PC-3 (cell line): ENCODE measurements around the gene MRPL49. TPM values are rescaled to one million over a fixed set of nuclear protein-coding genes. Genes with fewer than 3 reads are reported as not detected.
A peak's percentile ranks its signal among the peaks of the same experiment; 100 is the strongest.

Source experiments
- ATAC-seq: fragments of 200-7000 bp; cut with Tn5 transposase; 2 replicates; pipeline ENCODE4 v1.9.1; 2020; ENCODE audit warnings: mild to moderate bottlenecking, moderate library complexity
- BruUV-seq: library from RNA; stranded (reverse); fragments of 400-500 nt; replicated peaks from 2 replicates; lab custom pipeline; 2021; lab: Mats Ljungman, UMichigan
- CTCF ChIA-PET: fragments of 300-600 bp; sonication (Branson Sonifier 250); formaldehyde crosslinking; loops from one replicate; lab custom pipeline; 2022; ENCODE audit warnings: antibody characterized with exemption; lab: Charles Lee
- POLR2A ChIA-PET: fragments of 300-600 bp; sonication (Branson Sonifier 250); formaldehyde crosslinking; loops from one replicate; lab custom pipeline; 2022; ENCODE audit warnings: antibody characterized with exemption; ENCODE audit not compliant: unreplicated experiment; lab: Charles Lee
- DNase-seq: peaks from one replicate; pipeline ENCODE4 v3.0.0-alpha.2; 2015
- H2AFZ ChIP-seq: fragments of 300-600 bp; sonication (generic); 2 replicates; pipeline ENCODE4 v1.6.0; 2016; ENCODE audit warnings: antibody characterized with exemption, low read length
- H3F3A ChIP-seq: fragments of 300-600 bp; sonication (generic); one replicate; pipeline ENCODE4 v1.6.0; 2017; ENCODE audit warnings: antibody characterized with exemption, low read length, control low read depth, mild to moderate bottlenecking; ENCODE audit not compliant: unreplicated experiment
- H3K27ac ChIP-seq: fragments of 300-600 bp; sonication (generic); 2 replicates; pipeline ENCODE4 v1.5.1; 2016; ENCODE audit warnings: mild to moderate bottlenecking, low read length
- H3K27me3 ChIP-seq: fragments of 300-600 bp; sonication (generic); 2 replicates; pipeline ENCODE4 v1.6.1; 2016; ENCODE audit warnings: low read length, mixed read lengths
- H3K36me3 ChIP-seq: fragments of 300-600 bp; sonication (generic); 2 replicates; pipeline ENCODE4 v1.6.1; 2016; ENCODE audit warnings: low read depth, mixed run types, low read length, mixed read lengths
- H3K4me1 ChIP-seq: fragments of 300-600 bp; sonication (generic); 2 replicates; pipeline ENCODE4 v1.5.1; 2016; ENCODE audit warnings: low read length; ENCODE audit not compliant: insufficient read depth
- H3K4me2 ChIP-seq: fragments of 300-600 bp; sonication (generic); 2 replicates; pipeline ENCODE4 v1.6.0; 2016; ENCODE audit warnings: low read length
- H3K4me3 ChIP-seq: fragments of 300-600 bp; sonication (generic); 2 replicates; pipeline ENCODE4 v1.5.1; 2016; ENCODE audit warnings: mild to moderate bottlenecking, low read length, mixed read lengths
- H3K79me2 ChIP-seq: fragments of 300-600 bp; sonication (generic); 2 replicates; pipeline ENCODE4 v1.6.1; 2017; ENCODE audit warnings: low read length, mixed read lengths
- H3K9ac ChIP-seq: fragments of 300-600 bp; sonication (generic); 2 replicates; pipeline ENCODE4 v1.6.0; 2016; ENCODE audit warnings: mild to moderate bottlenecking, low read length
- H3K9me2 ChIP-seq: fragments of 300-600 bp; sonication (generic); replicated peaks from 2 replicates; pipeline ENCODE4 v1.6.1; 2016; ENCODE audit warnings: mixed run types, low read length, mixed read lengths
- H3K9me3 ChIP-seq: fragments of 300-600 bp; sonication (generic); 2 replicates; pipeline ENCODE4 v1.6.1; 2016; ENCODE audit warnings: low read length, mixed read lengths
- H4K20me1 ChIP-seq: fragments of 300-600 bp; sonication (generic); 2 replicates; pipeline ENCODE4 v1.6.1; 2016; ENCODE audit warnings: low read length, mixed read lengths
- CTCF ChIP-seq: fragments of 300-600 bp; sonication (generic); conservative IDR thresholded peaks from 2 replicates; pipeline ENCODE4 v1.5.1; 2017; ENCODE audit warnings: antibody characterized with exemption, low read depth, mild to moderate bottlenecking, low read length
- EZH2 ChIP-seq: fragments of 300-600 bp; sonication (generic); IDR thresholded peaks from one replicate; pipeline ENCODE4 v1.6.1; 2017; ENCODE audit warnings: antibody characterized with exemption, mild to moderate bottlenecking, low read length; ENCODE audit not compliant: unreplicated experiment
- EZH2phosphoT487 ChIP-seq: fragments of 300-600 bp; sonication (generic); IDR thresholded peaks from 2 replicates; pipeline ENCODE4 v1.6.1; 2018; ENCODE audit warnings: mild to moderate bottlenecking, antibody characterized with exemption, low read length, borderline replicate concordance
- intact Hi-C: fragments of 100-400 bp; cut with micrococcal nuclease; formaldehyde crosslinking; loops from 2 replicates; pipeline ENCODE4 v1.9.0; 2023
- total RNA-seq: library from RNA; depleted of rRNA; stranded (reverse); fragments of >200 nt; gene quantifications from 2 replicates; pipeline ENCODE4 v1.2.3, GENCODE V29; 2014

The MRPL49 gene
- total RNA-seq, 1 experiment from 2014 or later, result 163 TPM

- H3K4me1 ChIP-seq, result peaks cover 8% of the 10 kb centered on the region
- DNase-seq (no peak), ATAC-seq (no peak)
- no TSS peak for BruUV-seq
- ChIA-PET CTCF (interaction anchor here (0.5 kb wide), 1 partner anchor 1166 kb away, joined by 6 read pairs; no protein-coding TSS in a partner anchor), POLR2A (no interaction called here)
- no peak overlapping the region for H3K9ac ChIP-seq
- H3K36me3 ChIP-seq, result no peaks in the 10 kb centered on the region; the same call in 1 of the 2 replicates
- H3K9me2 ChIP-seq, result no peaks in the 10 kb centered on the region
- no peak overlapping the region for H3K27ac ChIP-seq
- intact Hi-C loops, result no loop called here
- H3K4me2 ChIP-seq, result no peak overlapping the region
- no peaks in the 10 kb centered on the region for H4K20me1 ChIP-seq
- TF ChIP-seq EZH2 (no peak), EZH2phosphoT487 (no peak), CTCF (peak; percentile 33; the same call in 1 of the 2 replicates)
- peaks cover 65% of the 10 kb centered on the region for H3K79me2 ChIP-seq
- H3K9me3 ChIP-seq, result no peaks in the 10 kb centered on the region
- no peak overlapping the region for H3K4me3 ChIP-seq
- H3F3A ChIP-seq, result no peaks in the 10 kb centered on the region
- H2AFZ ChIP-seq, result no peak overlapping the region
- no peaks in the 10 kb centered on the region for H3K27me3 ChIP-seq
Measured at GRCh38 chr11:65100674-65101350, 21.3 kb upstream of the MRPL49 start.

- Histone ChIP-seq H3K4me1 (0 out of 2 replicates have a peak, but pooled peaks cover 1% of the 10 kb centered on the region), H3F3A (no peaks in the 10 kb centered on the region), H4K20me1 (no peaks in the 10 kb centered on the region), H3K9ac (no peak overlapping the region), H3K9me2 (no peaks in the 10 kb centered on the region), H3K4me2 (no peak overlapping the region), H2AFZ (no peak overlapping the region), H3K27ac (no peak overlapping the region), H3K79me2 (peaks cover 58% of the 10 kb centered on the region), H3K9me3 (no peaks in the 10 kb centered on the region), H3K4me3 (no peak overlapping the region), H3K36me3 (no peaks in the 10 kb centered on the region; the same call in 1 of the 2 replicates), H3K27me3 (no peaks in the 10 kb centered on the region)
- intact Hi-C loops, result no loop called here
- BruUV-seq, result no TSS peak
- ChIA-PET POLR2A (no interaction called here), CTCF (no interaction called here)
- ATAC-seq, result peak; percentile 42; the same call in 1 of the 2 replicates
- TF ChIP-seq EZH2, result no peak
- no peak for DNase-seq
Measured at GRCh38 chr11:65102142-65103095, 19.7 kb upstream of the MRPL49 start.

- Histone ChIP-seq H3K27me3 (no peaks in the 10 kb centered on the region), H2AFZ (no peak overlapping the region), H4K20me1 (no peaks in the 10 kb centered on the region), H3K4me3 (no peak overlapping the region), H3F3A (no peaks in the 10 kb centered on the region), H3K9me3 (no peaks in the 10 kb centered on the region), H3K79me2 (peaks cover 47% of the 10 kb centered on the region), H3K9me2 (no peaks in the 10 kb centered on the region), H3K9ac (no peak overlapping the region), H3K4me1 (no peaks in the 10 kb centered on the region), H3K36me3 (no peaks in the 10 kb centered on the region; the same call in 1 of the 2 replicates), H3K4me2 (no peak overlapping the region), H3K27ac (no peak overlapping the region)
- intact Hi-C loops, result no loop called here
- ATAC-seq, result no peak
- ChIA-PET CTCF (interaction anchor here (0.7 kb wide), 1 partner anchor 9 kb away, joined by 4 read pairs; no protein-coding TSS in a partner anchor), POLR2A (no interaction called here)
- no peak for DNase-seq
- no peak for TF ChIP-seq EZH2phosphoT487
- BruUV-seq, result no TSS peak
Measured at GRCh38 chr11:65103476-65103875, 18.6 kb upstream of the MRPL49 start.
